ENCODE data around the gene SMURF2. TPM values are rescaled to one million over a fixed set of nuclear protein-coding genes. Genes with fewer than 3 reads are reported as not detected.

The SMURF2 gene
- total and polyA plus RNA-seq, 2 donors (not counting 1 experiment from before 2014, with no cell fraction given): 96.3 to 108 TPM

- Histone ChIP-seq H2AFZ (ENCODE audit: low read length) (no peak overlapping the region), H3K4me1 (ENCODE audit: control insufficient read depth, extremely low read depth, insufficient read depth, low read length) (peaks cover 3% of the 10 kb centered on the region), H3K36me3 (ENCODE audit: control insufficient read depth, insufficient read depth, low read length) (peaks cover 4% of the 10 kb centered on the region), H3K79me2 (ENCODE audit: control insufficient read depth, insufficient read depth, low read length) (peaks cover 54% of the 10 kb centered on the region), H3K9ac (ENCODE audit: insufficient read depth, low read length) (no peak overlapping the region), H3K4me3 (replicated peaks in 1 of 4; ENCODE audit: control extremely low read depth in 1 of 4, insufficient read depth in 1 of 4, low read depth in 3 of 4, low read length in 4 of 4) (peak overlapping the region in 1 of 4 experiments; percentile 89), H3K27ac (ENCODE audit: insufficient read depth, low read length) (no peak overlapping the region), H3K4me2 (ENCODE audit: extremely low read depth, insufficient read depth, low read length) (no peak overlapping the region), H4K20me1 (ENCODE audit: control insufficient read depth, extremely low read depth, insufficient read depth, low read length) (peaks cover 7% of the 10 kb centered on the region), H3K27me3 (ENCODE audit: control insufficient read depth, insufficient read depth, low read length) (no peaks in the 10 kb centered on the region), H3K9me3 (ENCODE audit: control insufficient read depth, insufficient read depth, low read depth, low read length) (no peaks in the 10 kb centered on the region)
- TF ChIP-seq CTCF (conservative IDR thresholded peaks at IDR 0.05 in 1 of 2, IDR thresholded peaks at IDR 0.05 in 1 of 2; ENCODE audit: low read depth in 1 of 2, low read length in 2 of 2): no peak
- no peak for TF ChIP-seq EZH2 (IDR thresholded peaks at IDR 0.05; ENCODE audit: low read length, missing control alignments)
- DNase-seq (ENCODE audit: low read depth in 2 of 2): no peak
Measured at GRCh38 chr17:64509179-64509578, 152.9 kb downstream of the SMURF2 start.

GRCh38 chr17:64508683-64509082 lies 153.4 kb downstream of the SMURF2 start:
- peaks cover 9% of the 10 kb centered on the region for H4K20me1 ChIP-seq (ENCODE audit: control insufficient read depth, extremely low read depth, insufficient read depth, low read length)
- H3K4me1 ChIP-seq (ENCODE audit: control insufficient read depth, extremely low read depth, insufficient read depth, low read length): peaks cover 3% of the 10 kb centered on the region
- H3K4me3 ChIP-seq (replicated peaks in 1 of 4; ENCODE audit: control extremely low read depth in 1 of 4, insufficient read depth in 1 of 4, low read depth in 3 of 4, low read length in 4 of 4): peak overlapping the region in 3 of 4 experiments; percentile 74 to 96 (median 89)
- H3K27me3 ChIP-seq (ENCODE audit: control insufficient read depth, insufficient read depth, low read length): no peaks in the 10 kb centered on the region
- TF ChIP-seq EZH2 (IDR thresholded peaks at IDR 0.05; ENCODE audit: low read length, missing control alignments) (no peak), CTCF (conservative IDR thresholded peaks at IDR 0.05 in 1 of 2, IDR thresholded peaks at IDR 0.05 in 1 of 2; ENCODE audit: low read depth in 1 of 2, low read length in 2 of 2) (no peak)
- peaks cover 59% of the 10 kb centered on the region for H3K79me2 ChIP-seq (ENCODE audit: control insufficient read depth, insufficient read depth, low read length)
- H2AFZ ChIP-seq (ENCODE audit: low read length): no peak overlapping the region
- no peak for DNase-seq (ENCODE audit: low read depth in 2 of 2)
- H3K9ac ChIP-seq (ENCODE audit: insufficient read depth, low read length): no peak overlapping the region
- no peak overlapping the region for H3K27ac ChIP-seq (ENCODE audit: insufficient read depth, low read length)
- peak overlapping the region; percentile 96 for H3K4me2 ChIP-seq (ENCODE audit: extremely low read depth, insufficient read depth, low read length)
- no peaks in the 10 kb centered on the region for H3K9me3 ChIP-seq (ENCODE audit: control insufficient read depth, insufficient read depth, low read depth, low read length)
- H3K36me3 ChIP-seq (ENCODE audit: control insufficient read depth, insufficient read depth, low read length): peaks cover 5% of the 10 kb centered on the region

GRCh38 chr17:64507413-64507782 lies 154.7 kb downstream of the SMURF2 start:
- Histone ChIP-seq H2AFZ (ENCODE audit: low read length) (peak overlapping the region; percentile 78), H3K9me3 (ENCODE audit: control insufficient read depth, insufficient read depth, low read depth, low read length) (no peaks in the 10 kb centered on the region), H3K4me2 (ENCODE audit: extremely low read depth, insufficient read depth, low read length) (peak overlapping the region; percentile 96), H4K20me1 (ENCODE audit: control insufficient read depth, extremely low read depth, insufficient read depth, low read length) (peaks cover 13% of the 10 kb centered on the region), H3K36me3 (ENCODE audit: control insufficient read depth, insufficient read depth, low read length) (peaks cover 16% of the 10 kb centered on the region), H3K4me3 (replicated peaks in 1 of 4; ENCODE audit: control extremely low read depth in 1 of 4, insufficient read depth in 1 of 4, low read depth in 3 of 4, low read length in 4 of 4) (peak overlapping the region; percentile 74 to 100 (median 92)), H3K27me3 (ENCODE audit: control insufficient read depth, insufficient read depth, low read length) (no peaks in the 10 kb centered on the region), H3K27ac (ENCODE audit: insufficient read depth, low read length) (peak overlapping the region; percentile 97), H3K9ac (ENCODE audit: insufficient read depth, low read length) (peak overlapping the region; percentile 95), H3K79me2 (ENCODE audit: control insufficient read depth, insufficient read depth, low read length) (peaks cover 72% of the 10 kb centered on the region), H3K4me1 (ENCODE audit: control insufficient read depth, extremely low read depth, insufficient read depth, low read length) (peaks cover 14% of the 10 kb centered on the region)
- TF ChIP-seq EZH2 (IDR thresholded peaks at IDR 0.05; ENCODE audit: low read length, missing control alignments) (no peak), CTCF (conservative IDR thresholded peaks at IDR 0.05 in 1 of 2, IDR thresholded peaks at IDR 0.05 in 1 of 2; ENCODE audit: low read depth in 1 of 2, low read length in 2 of 2) (peak; percentile 54 to 57)
- peak; percentile 77 to 79 for DNase-seq (ENCODE audit: low read depth in 2 of 2)
